ENCODE data around the gene NEU1. TPM values are rescaled to one million over a fixed set of nuclear protein-coding genes. Genes with fewer than 3 reads are reported as not detected.

Gene NEU1
- polyA plus RNA-seq, 1 donor from 2014 or later: 40.9 TPM

DNA sequence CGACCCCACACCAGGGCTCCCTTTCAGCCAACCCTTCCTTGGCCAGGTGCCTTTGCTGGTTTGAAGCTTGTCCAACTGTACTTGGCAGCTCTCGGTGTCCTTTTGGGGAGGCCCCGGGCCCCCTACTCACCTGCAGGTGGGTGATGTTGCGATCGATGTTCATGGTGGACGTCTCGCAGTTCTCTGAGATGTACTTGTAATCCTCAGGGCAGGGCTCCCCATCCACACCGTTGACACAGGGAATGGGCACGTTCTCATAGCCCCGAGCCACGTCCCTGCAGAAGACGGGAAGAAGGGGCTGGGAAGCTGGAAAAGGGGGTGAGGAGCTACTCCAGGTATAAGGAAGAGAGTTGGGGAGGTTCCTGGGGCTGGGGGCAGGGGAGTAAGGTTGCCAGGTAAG lies 21.1 kb upstream of the NEU1 start:
- H3K4me3 ChIP-seq (ENCODE audit: low read length): no peak overlapping the region
- H3K4me2 ChIP-seq (ENCODE audit: low read length): no peak overlapping the region
- H3K36me3 ChIP-seq (ENCODE audit: insufficient read depth, low read length): no peaks in the 10 kb centered on the region
- no peak overlapping the region for H2AFZ ChIP-seq (ENCODE audit: low read depth, low read length)
- H3K27me3 ChIP-seq (ENCODE audit: insufficient read depth, low read depth, low read length): no peaks in the 10 kb centered on the region
- H3K79me2 ChIP-seq (replicated peaks; ENCODE audit: insufficient read depth, low read length): no peaks in the 10 kb centered on the region
- H3F3A ChIP-seq (ENCODE audit: insufficient read depth, low read length, poor library complexity, severe bottlenecking): no peaks in the 10 kb centered on the region
- no peaks in the 10 kb centered on the region for H3K9me3 ChIP-seq (ENCODE audit: low read length)
- H3K9me2 ChIP-seq (ENCODE audit: insufficient read depth, low read length): no peaks in the 10 kb centered on the region
- no peak overlapping the region for H3K27ac ChIP-seq (ENCODE audit: low read length)
- TF ChIP-seq, protein P1, sequence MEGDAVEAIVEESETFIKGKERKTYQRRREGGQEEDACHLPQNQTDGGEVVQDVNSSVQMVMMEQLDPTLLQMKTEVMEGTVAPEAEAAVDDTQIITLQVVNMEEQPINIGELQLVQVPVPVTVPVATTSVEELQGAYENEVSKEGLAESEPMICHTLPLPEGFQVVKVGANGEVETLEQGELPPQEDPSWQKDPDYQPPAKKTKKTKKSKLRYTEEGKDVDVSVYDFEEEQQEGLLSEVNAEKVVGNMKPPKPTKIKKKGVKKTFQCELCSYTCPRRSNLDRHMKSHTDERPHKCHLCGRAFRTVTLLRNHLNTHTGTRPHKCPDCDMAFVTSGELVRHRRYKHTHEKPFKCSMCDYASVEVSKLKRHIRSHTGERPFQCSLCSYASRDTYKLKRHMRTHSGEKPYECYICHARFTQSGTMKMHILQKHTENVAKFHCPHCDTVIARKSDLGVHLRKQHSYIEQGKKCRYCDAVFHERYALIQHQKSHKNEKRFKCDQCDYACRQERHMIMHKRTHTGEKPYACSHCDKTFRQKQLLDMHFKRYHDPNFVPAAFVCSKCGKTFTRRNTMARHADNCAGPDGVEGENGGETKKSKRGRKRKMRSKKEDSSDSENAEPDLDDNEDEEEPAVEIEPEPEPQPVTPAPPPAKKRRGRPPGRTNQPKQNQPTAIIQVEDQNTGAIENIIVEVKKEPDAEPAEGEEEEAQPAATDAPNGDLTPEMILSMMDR (IDR thresholded peaks at IDR 0.05; ENCODE audit: poor library complexity, severe bottlenecking): no peak
- TF ChIP-seq EP300 (conservative IDR thresholded peaks at IDR 0.05; ENCODE audit: poor library complexity, severe bottlenecking): no peak
- no peak for TF ChIP-seq SMC3 (conservative IDR thresholded peaks at IDR 0.05; ENCODE audit: poor library complexity)
- TF ChIP-seq, protein P2, sequence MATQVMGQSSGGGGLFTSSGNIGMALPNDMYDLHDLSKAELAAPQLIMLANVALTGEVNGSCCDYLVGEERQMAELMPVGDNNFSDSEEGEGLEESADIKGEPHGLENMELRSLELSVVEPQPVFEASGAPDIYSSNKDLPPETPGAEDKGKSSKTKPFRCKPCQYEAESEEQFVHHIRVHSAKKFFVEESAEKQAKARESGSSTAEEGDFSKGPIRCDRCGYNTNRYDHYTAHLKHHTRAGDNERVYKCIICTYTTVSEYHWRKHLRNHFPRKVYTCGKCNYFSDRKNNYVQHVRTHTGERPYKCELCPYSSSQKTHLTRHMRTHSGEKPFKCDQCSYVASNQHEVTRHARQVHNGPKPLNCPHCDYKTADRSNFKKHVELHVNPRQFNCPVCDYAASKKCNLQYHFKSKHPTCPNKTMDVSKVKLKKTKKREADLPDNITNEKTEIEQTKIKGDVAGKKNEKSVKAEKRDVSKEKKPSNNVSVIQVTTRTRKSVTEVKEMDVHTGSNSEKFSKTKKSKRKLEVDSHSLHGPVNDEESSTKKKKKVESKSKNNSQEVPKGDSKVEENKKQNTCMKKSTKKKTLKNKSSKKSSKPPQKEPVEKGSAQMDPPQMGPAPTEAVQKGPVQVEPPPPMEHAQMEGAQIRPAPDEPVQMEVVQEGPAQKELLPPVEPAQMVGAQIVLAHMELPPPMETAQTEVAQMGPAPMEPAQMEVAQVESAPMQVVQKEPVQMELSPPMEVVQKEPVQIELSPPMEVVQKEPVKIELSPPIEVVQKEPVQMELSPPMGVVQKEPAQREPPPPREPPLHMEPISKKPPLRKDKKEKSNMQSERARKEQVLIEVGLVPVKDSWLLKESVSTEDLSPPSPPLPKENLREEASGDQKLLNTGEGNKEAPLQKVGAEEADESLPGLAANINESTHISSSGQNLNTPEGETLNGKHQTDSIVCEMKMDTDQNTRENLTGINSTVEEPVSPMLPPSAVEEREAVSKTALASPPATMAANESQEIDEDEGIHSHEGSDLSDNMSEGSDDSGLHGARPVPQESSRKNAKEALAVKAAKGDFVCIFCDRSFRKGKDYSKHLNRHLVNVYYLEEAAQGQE (IDR thresholded peaks at IDR 0.05; ENCODE audit: borderline replicate concordance): no peak
- TF ChIP-seq RAD21 (conservative IDR thresholded peaks at IDR 0.05): no peak
- TF ChIP-seq POLR2AphosphoS5 (IDR thresholded peaks at IDR 0.05): no peak
- H4K20me1 ChIP-seq (ENCODE audit: insufficient read depth): no peaks in the 10 kb centered on the region
- H3K9ac ChIP-seq (ENCODE audit: low read length): no peak overlapping the region

DNA sequence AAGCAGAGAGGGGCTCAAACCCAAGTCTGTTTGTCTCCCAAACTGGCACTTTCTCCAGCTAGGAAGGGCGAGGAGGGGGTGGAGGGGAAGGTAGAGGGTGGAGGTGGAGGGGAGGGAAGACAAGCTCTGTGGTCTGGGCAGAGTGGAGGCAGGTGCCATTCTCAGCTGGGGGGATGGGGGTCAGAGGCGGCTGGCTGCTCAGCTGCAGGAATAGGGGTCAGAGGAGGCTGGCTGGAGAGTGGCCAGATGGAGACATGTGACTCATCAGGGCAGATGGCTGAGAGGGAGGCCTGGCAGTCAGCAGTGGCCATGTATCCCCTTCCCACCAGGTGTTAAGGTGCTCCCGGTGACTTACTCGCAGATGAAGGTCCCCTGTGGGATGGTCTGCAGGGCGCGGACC lies 19.7 kb upstream of the NEU1 start:
- H3K4me3 ChIP-seq (ENCODE audit: low read length): no peak overlapping the region
- H3K9me2 ChIP-seq (ENCODE audit: insufficient read depth, low read length): no peaks in the 10 kb centered on the region
- no peak overlapping the region for H3K27ac ChIP-seq (ENCODE audit: low read length)
- H3K36me3 ChIP-seq (ENCODE audit: insufficient read depth, low read length): no peaks in the 10 kb centered on the region
- H2AFZ ChIP-seq (ENCODE audit: low read depth, low read length): no peak overlapping the region
- TF ChIP-seq EZH2 (IDR thresholded peaks at IDR 0.05; ENCODE audit: borderline replicate concordance, insufficient read depth, low read length, poor library complexity, severe bottlenecking): no peak
- H3K9ac ChIP-seq (ENCODE audit: low read length): no peak overlapping the region
- H4K20me1 ChIP-seq (ENCODE audit: insufficient read depth): no peaks in the 10 kb centered on the region
- no peaks in the 10 kb centered on the region for H3K9me3 ChIP-seq (ENCODE audit: low read length)
- no peak overlapping the region for H3K4me2 ChIP-seq (ENCODE audit: low read length)
- no peaks in the 10 kb centered on the region for H3F3A ChIP-seq (ENCODE audit: insufficient read depth, low read length, poor library complexity, severe bottlenecking)
- no peaks in the 10 kb centered on the region for H3K27me3 ChIP-seq (ENCODE audit: insufficient read depth, low read depth, low read length)
- H3K79me2 ChIP-seq (replicated peaks; ENCODE audit: insufficient read depth, low read length): no peaks in the 10 kb centered on the region

DNA sequence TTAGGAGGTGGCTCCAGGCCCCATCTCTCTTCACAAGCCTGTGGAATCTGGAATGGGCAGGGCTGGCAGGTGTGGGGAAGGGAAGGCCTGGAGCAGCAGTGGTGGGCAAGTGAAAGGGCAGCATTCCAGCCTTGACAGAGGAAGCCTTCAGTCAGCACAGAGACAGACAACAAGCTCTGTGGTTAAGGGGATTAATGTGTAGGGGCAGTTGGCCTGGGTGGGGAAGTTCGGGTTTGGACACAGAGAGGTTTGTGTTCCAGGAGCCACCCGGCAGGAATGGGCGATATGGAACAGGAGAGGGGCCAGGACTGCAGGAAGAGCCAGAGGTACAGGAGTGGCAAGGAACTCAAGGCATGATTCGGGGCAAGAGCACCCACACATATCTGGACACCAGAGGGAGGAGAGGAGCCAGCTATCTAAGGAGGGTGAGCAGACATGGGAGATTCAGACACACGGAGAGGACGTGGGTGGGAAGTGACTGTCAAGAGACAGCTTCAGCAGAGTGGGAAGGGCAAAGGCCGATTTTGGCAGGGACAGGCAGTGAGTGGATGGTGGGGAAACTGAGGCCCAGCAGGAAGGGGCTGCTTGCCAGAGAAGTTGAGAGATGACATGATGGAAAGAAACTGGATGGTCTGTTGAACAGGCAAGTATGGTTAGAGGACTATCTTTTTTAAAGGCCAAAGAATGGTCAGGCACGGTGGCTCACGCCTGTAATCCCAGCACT lies 18.7 kb upstream of the NEU1 start:
- Histone ChIP-seq H3K79me2 (replicated peaks; ENCODE audit: insufficient read depth, low read length) (no peaks in the 10 kb centered on the region), H3K9me3 (ENCODE audit: low read length) (no peaks in the 10 kb centered on the region), H4K20me1 (ENCODE audit: insufficient read depth) (no peaks in the 10 kb centered on the region), H3K4me3 (ENCODE audit: low read length) (no peak overlapping the region), H3F3A (ENCODE audit: insufficient read depth, low read length, poor library complexity, severe bottlenecking) (no peaks in the 10 kb centered on the region), H3K27ac (ENCODE audit: low read length) (no peak overlapping the region), H3K4me2 (ENCODE audit: low read length) (no peak overlapping the region), H2AFZ (ENCODE audit: low read depth, low read length) (no peak overlapping the region), H3K9me2 (ENCODE audit: insufficient read depth, low read length) (no peaks in the 10 kb centered on the region), H3K27me3 (ENCODE audit: insufficient read depth, low read depth, low read length) (no peaks in the 10 kb centered on the region), H3K9ac (ENCODE audit: low read length) (no peak overlapping the region), H3K36me3 (ENCODE audit: insufficient read depth, low read length) (no peaks in the 10 kb centered on the region)
- TF ChIP-seq MXI1 (conservative IDR thresholded peaks at IDR 0.05; ENCODE audit: poor library complexity, severe bottlenecking): no peak
- TF ChIP-seq RAD21 (conservative IDR thresholded peaks at IDR 0.05): no peak
- TF ChIP-seq, protein P2 (IDR thresholded peaks at IDR 0.05; ENCODE audit: borderline replicate concordance): no peak
- TF ChIP-seq, protein P1 (IDR thresholded peaks at IDR 0.05; ENCODE audit: poor library complexity, severe bottlenecking): no peak
- TF ChIP-seq SMC3 (conservative IDR thresholded peaks at IDR 0.05; ENCODE audit: poor library complexity): no peak
- no peak for TF ChIP-seq POLR2AphosphoS5 (IDR thresholded peaks at IDR 0.05)
- no peak for TF ChIP-seq TAF1 (IDR thresholded peaks at IDR 0.05; ENCODE audit: low read depth)

Data from neural cell (in vitro differentiated cells).